Measurements from ENCODE around the gene TXNDC2. TPM values are rescaled to one million over a fixed set of nuclear protein-coding genes. Genes with fewer than 3 reads are reported as not detected.

TXNDC2 gene
- under 0.01 TPM in 1 of 2 replicates, not detected in the other for total RNA-seq

- DNase-seq (ENCODE audit: low read depth), result no peak
- no peak within 1 kb of the TSS for H3K4me3 ChIP-seq (ENCODE audit: low read depth, low read length)
- TF ChIP-seq CTCF (IDR thresholded peaks at IDR 0.05; ENCODE audit: insufficient read depth, low read depth, low read length), result no peak
These were observed at the start of gene TXNDC2 for GRCh38 chr18:9885170-9886004. Gene TXNDC2, plus strand, starts transcription at chr18:9885973. Its CDS starts 708 bp downstream, at chr18:9886681.

GRCh38 chr18:9838144-9838877 is 47.5 kb upstream of the TXNDC2 start:
- DNase-seq (ENCODE audit: low read depth), result no peak
- H3K4me3 ChIP-seq (ENCODE audit: low read depth, low read length), result no peak overlapping the region
- no peak for TF ChIP-seq CTCF (IDR thresholded peaks at IDR 0.05; ENCODE audit: insufficient read depth, low read depth, low read length)

GRCh38 chr18:9839211-9839610 is 46.6 kb upstream of the TXNDC2 start:
- H3K4me3 ChIP-seq (ENCODE audit: low read depth, low read length), result no peak overlapping the region
- no peak for TF ChIP-seq CTCF (IDR thresholded peaks at IDR 0.05; ENCODE audit: insufficient read depth, low read depth, low read length)
- DNase-seq (ENCODE audit: low read depth), result no peak

- no peak overlapping the region for H3K4me3 ChIP-seq (ENCODE audit: low read depth, low read length)
- TF ChIP-seq CTCF (IDR thresholded peaks at IDR 0.05; ENCODE audit: insufficient read depth, low read depth, low read length), result no peak
- DNase-seq (ENCODE audit: low read depth), result no peak
These were observed 45.9 kb upstream of the TXNDC2 start for GRCh38 chr18:9839853-9840252.

- no peak for TF ChIP-seq CTCF (IDR thresholded peaks at IDR 0.05; ENCODE audit: insufficient read depth, low read depth, low read length)
- DNase-seq (ENCODE audit: low read depth), result no peak
- no peak overlapping the region for H3K4me3 ChIP-seq (ENCODE audit: low read depth, low read length)
These were observed 44.0 kb upstream of the TXNDC2 start for GRCh38 chr18:9841752-9842151.

GRCh38 chr18:9842448-9842847 is 43.3 kb upstream of the TXNDC2 start:
- no peak overlapping the region for H3K4me3 ChIP-seq (ENCODE audit: low read depth, low read length)
- TF ChIP-seq CTCF (IDR thresholded peaks at IDR 0.05; ENCODE audit: insufficient read depth, low read depth, low read length), result no peak
- DNase-seq (ENCODE audit: low read depth), result no peak
